OCI-LY1 (cell line): ENCODE measurements around the gene MAVS.
"Not testable (repeated sequence)": the region's sequence is repeated elsewhere in the genome, so short reads cannot be mapped to it uniquely, and the experiment has no call there.

ENCODE experiments used
- H2AFZ ChIP-seq: fragments of 200-600 bp; sonication (generic), shearing (Covaris generic); 2 replicates; pipeline ENCODE4 v1.6.0; 2014; ENCODE audit warnings: antibody characterized with exemption, mild to moderate bottlenecking, low read length
- H3F3A ChIP-seq: fragments of 200-600 bp; sonication (generic), shearing (Covaris generic); 2 replicates; pipeline ENCODE4 v1.6.0; 2014; ENCODE audit warnings: mild to moderate bottlenecking, antibody characterized with exemption, low read length, moderate library complexity; ENCODE audit not compliant: insufficient read depth
- H3K27ac ChIP-seq: fragments of 200-600 bp; sonication (generic); 2 replicates; pipeline ENCODE4 v1.5.1; 2014; ENCODE audit warnings: low read length, mixed run types, mild to moderate bottlenecking, low read depth; ENCODE audit not compliant: poor library complexity, severe bottlenecking
- H3K27me3 ChIP-seq: fragments of 200-600 bp; sonication (generic); 2 replicates; pipeline ENCODE4 v1.6.0; 2014; ENCODE audit warnings: antibody characterized with exemption, mild to moderate bottlenecking, low read length, moderate library complexity; ENCODE audit not compliant: insufficient read depth
- H3K36me3 ChIP-seq: fragments of 200-600 bp; sonication (generic); 2 replicates; pipeline ENCODE4 v1.6.1; 2014; ENCODE audit warnings: mild to moderate bottlenecking, antibody characterized with exemption, low read length, moderate library complexity, mixed read lengths; ENCODE audit not compliant: insufficient read depth
- H3K4me1 ChIP-seq: fragments of 200-600 bp; sonication (generic); 2 replicates; pipeline ENCODE4 v1.5.1; 2014; ENCODE audit warnings: mild to moderate bottlenecking, low read length, moderate library complexity; ENCODE audit not compliant: insufficient read depth, severe bottlenecking
- H3K4me2 ChIP-seq: fragments of 200-600 bp; sonication (generic), shearing (Covaris generic); 2 replicates; pipeline ENCODE4 v1.6.1; 2014; ENCODE audit warnings: low read length
- H3K4me3 ChIP-seq: fragments of 200-600 bp; sonication (generic); 2 replicates; pipeline ENCODE4 v1.5.1; 2014; ENCODE audit warnings: low read length, low read depth, mild to moderate bottlenecking, mixed read lengths; ENCODE audit not compliant: poor library complexity, severe bottlenecking
- H3K79me2 ChIP-seq: fragments of 200-600 bp; shearing (Covaris generic); 2 replicates; pipeline ENCODE4 v1.6.1; 2016; ENCODE audit warnings: mixed run types, low read length, mixed read lengths; ENCODE audit not compliant: insufficient read depth
- H3K9ac ChIP-seq: fragments of 200-600 bp; sonication (generic), shearing (Covaris generic); 2 replicates; pipeline ENCODE4 v1.6.1; 2014; ENCODE audit warnings: mild to moderate bottlenecking, low read length, mixed read lengths
- H3K9me2 ChIP-seq: fragments of 200-600 bp; sonication (generic), shearing (Covaris generic); 2 replicates; pipeline ENCODE4 v1.6.1; 2014; ENCODE audit warnings: low read depth, mild to moderate bottlenecking, low read length, mixed read lengths
- H3K9me3 ChIP-seq: fragments of 200-600 bp; shearing (Covaris generic); 2 replicates; pipeline ENCODE4 v1.6.1; 2014; ENCODE audit warnings: low read length, mixed read lengths
- H4K20me1 ChIP-seq: fragments of 200-600 bp; sonication (generic), shearing (Covaris generic); 2 replicates; pipeline ENCODE4 v1.6.0; 2016; ENCODE audit warnings: mild to moderate bottlenecking, low read length; ENCODE audit not compliant: insufficient read depth
- EZH2 ChIP-seq: fragments of 200-600 bp; sonication (generic), shearing (Covaris generic); IDR thresholded peaks from 2 replicates; pipeline ENCODE4 v1.8.0; 2017; ENCODE audit warnings: borderline replicate concordance, mixed run types, mild to moderate bottlenecking, antibody characterized with exemption, low read length, moderate library complexity, mixed read lengths
- TF ChIP-seq, protein P1 (sequence below): fragments of 200-600 bp; sonication (generic), shearing (Covaris generic); IDR thresholded peaks from 2 replicates; pipeline ENCODE4 v1.5.1; 2017; ENCODE audit warnings: mild to moderate bottlenecking, antibody characterized with exemption, low read length, moderate library complexity, mixed read lengths

MAVS gene

DNA sequence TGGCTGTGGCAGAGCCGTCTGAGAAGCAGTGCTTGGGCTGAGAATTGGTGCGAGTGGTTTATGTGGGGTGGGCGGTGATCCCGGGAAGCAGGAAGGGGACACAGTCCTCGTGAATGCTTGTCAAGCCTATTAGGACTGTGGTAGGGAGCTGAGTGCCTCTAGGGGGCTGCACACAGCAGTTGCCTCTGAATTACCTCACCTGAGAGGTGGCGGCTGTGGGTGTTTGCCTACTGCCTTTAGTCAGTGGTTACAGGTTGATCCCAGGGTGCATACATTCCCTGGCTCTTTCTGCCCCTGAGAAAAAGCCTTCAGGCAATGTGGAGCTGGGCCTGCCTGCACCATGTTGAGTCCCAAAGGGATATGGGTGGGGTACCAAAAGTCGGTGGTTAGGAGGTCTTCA, 21.1 kb upstream of the MAVS start:
- TF ChIP-seq EZH2: no peak
- TF ChIP-seq, protein P1, sequence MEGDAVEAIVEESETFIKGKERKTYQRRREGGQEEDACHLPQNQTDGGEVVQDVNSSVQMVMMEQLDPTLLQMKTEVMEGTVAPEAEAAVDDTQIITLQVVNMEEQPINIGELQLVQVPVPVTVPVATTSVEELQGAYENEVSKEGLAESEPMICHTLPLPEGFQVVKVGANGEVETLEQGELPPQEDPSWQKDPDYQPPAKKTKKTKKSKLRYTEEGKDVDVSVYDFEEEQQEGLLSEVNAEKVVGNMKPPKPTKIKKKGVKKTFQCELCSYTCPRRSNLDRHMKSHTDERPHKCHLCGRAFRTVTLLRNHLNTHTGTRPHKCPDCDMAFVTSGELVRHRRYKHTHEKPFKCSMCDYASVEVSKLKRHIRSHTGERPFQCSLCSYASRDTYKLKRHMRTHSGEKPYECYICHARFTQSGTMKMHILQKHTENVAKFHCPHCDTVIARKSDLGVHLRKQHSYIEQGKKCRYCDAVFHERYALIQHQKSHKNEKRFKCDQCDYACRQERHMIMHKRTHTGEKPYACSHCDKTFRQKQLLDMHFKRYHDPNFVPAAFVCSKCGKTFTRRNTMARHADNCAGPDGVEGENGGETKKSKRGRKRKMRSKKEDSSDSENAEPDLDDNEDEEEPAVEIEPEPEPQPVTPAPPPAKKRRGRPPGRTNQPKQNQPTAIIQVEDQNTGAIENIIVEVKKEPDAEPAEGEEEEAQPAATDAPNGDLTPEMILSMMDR: peak; percentile 14; the same call in 1 of the 2 replicates
- Histone ChIP-seq H3F3A (no peaks in the 10 kb centered on the region), H3K9ac (no peak overlapping the region), H3K27ac (no peak overlapping the region), H3K9me3 (no peaks in the 10 kb centered on the region), H4K20me1 (no peaks in the 10 kb centered on the region), H3K4me3 (no peak overlapping the region), H3K36me3 (peaks cover 36% of the 10 kb centered on the region), H3K9me2 (no peaks in the 10 kb centered on the region), H3K4me1 (peaks cover 8% of the 10 kb centered on the region), H3K27me3 (no peaks in the 10 kb centered on the region), H3K79me2 (no peaks in the 10 kb centered on the region), H2AFZ (no peak overlapping the region), H3K4me2 (no peak overlapping the region)

DNA sequence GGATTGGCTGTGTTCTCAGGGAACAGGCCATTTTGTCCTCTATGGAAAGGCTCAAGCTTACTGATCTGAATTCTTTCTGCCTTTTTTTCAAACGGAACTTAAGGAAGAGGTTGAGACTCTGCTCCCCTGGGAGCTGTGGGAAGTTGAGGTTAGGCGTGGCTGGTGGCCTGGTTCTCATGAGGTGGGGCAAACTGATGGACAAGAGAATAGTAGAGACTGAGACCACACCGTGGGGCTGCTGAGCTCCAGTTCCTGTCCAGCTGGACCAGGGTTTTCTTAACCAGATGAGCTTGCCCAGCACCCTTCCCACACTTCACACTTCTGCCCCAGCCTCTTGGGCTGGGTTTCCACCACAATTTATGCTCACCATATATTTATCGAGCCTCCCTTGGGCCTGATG, 20.2 kb upstream of the MAVS start:
- no peak overlapping the region for H3K4me3 ChIP-seq
- H3K27ac ChIP-seq: no peak overlapping the region
- no peak overlapping the region for H2AFZ ChIP-seq
- H3K27me3 ChIP-seq: no peaks in the 10 kb centered on the region
- no peaks in the 10 kb centered on the region for H3K79me2 ChIP-seq
- H3K9ac ChIP-seq: no peak overlapping the region
- peaks cover 36% of the 10 kb centered on the region for H3K36me3 ChIP-seq
- no peaks in the 10 kb centered on the region for H3F3A ChIP-seq
- no peak overlapping the region for H3K4me2 ChIP-seq
- no peaks in the 10 kb centered on the region for H3K9me3 ChIP-seq
- peaks cover 3% of the 10 kb centered on the region for H3K4me1 ChIP-seq
- H4K20me1 ChIP-seq: no peaks in the 10 kb centered on the region
- no peaks in the 10 kb centered on the region for H3K9me2 ChIP-seq
- TF ChIP-seq, protein P1: no peak
- no peak for TF ChIP-seq EZH2

DNA sequence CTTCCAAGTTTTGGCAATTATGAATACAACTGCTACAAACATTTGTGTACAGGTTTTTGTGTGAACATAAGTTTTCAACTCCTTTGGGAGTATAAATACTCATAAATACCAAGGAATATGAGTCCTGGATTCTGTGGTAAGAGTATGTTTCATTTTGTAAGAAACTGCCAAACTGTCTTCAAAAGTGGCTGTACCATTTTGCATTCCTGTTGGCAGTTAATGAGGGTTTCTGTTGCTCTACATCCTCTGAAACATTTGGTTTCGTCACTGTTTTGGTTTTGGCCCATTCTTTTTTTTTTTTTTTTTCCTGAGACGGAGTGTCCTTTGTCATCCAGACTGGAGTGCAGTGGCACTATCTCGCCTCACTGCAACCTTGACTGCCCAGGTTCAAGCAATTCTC, 17.8 kb upstream of the MAVS start:
- Histone ChIP-seq H3F3A (no peaks in the 10 kb centered on the region), H3K79me2 (no peaks in the 10 kb centered on the region), H3K4me1 (no peaks in the 10 kb centered on the region), H3K36me3 (peaks cover 25% of the 10 kb centered on the region), H4K20me1 (no peaks in the 10 kb centered on the region), H3K9me3 (no peaks in the 10 kb centered on the region), H3K4me3 (no peak overlapping the region), H3K27me3 (no peaks in the 10 kb centered on the region), H3K9ac (no peak overlapping the region), H2AFZ (no peak overlapping the region), H3K4me2 (no peak overlapping the region), H3K9me2 (no peaks in the 10 kb centered on the region), H3K27ac (no peak overlapping the region)
- TF ChIP-seq EZH2: no peak
- TF ChIP-seq, protein P1: no peak

DNA sequence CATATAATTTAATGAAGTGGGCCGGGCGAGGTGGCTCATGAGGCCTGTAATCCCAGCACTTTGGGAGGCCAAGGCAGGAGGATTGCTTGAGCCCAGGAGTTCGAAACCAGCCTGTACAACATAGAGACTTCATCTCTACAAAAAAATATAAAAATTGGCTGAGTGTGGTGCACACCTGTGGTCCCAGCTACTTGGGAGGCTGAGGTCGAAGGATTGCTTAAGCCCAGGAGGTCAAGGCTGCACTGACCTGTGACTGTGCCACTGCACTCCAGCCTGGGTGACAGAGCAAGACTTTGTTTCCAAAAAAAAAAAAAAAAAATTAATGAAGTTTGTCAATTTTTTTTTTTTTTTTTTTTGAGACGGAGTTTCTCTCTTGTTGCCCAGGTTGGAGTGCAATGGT, 16.7 kb upstream of the MAVS start:
- not testable (repeated sequence) for H3K4me2 ChIP-seq, H3K4me1 ChIP-seq, H3F3A ChIP-seq, H3K27me3 ChIP-seq, H3K4me3 ChIP-seq, H3K9me2 ChIP-seq, H3K79me2 ChIP-seq, H4K20me1 ChIP-seq, H3K9me3 ChIP-seq, H3K27ac ChIP-seq, H2AFZ ChIP-seq, H3K9ac ChIP-seq
- peaks cover 19% of the 10 kb centered on the region for H3K36me3 ChIP-seq
